Caco-2 (cell line): Measurements from ENCODE around the gene SPATA31C1. TPM values are rescaled to one million over a fixed set of nuclear protein-coding genes. Genes with fewer than 3 reads are reported as not detected.

Source experiments
- BruUV-seq: library from RNA; stranded (reverse); fragments of 400-500 nt; replicated peaks from 2 replicates; lab custom pipeline; 2021; lab: Mats Ljungman, UMichigan
- CTCF ChIA-PET: fragments of 300-600 bp; sonication (Branson Sonifier 250); formaldehyde crosslinking; loops from one replicate; lab custom pipeline; 2022; ENCODE audit warnings: antibody characterized with exemption; lab: Charles Lee
- POLR2A ChIA-PET: fragments of 300-600 bp; sonication (Branson Sonifier 250); formaldehyde crosslinking; loops from one replicate; lab custom pipeline; 2022; ENCODE audit warnings: antibody characterized with exemption; lab: Charles Lee
- DNase-seq, 2 experiments: peaks; one replicate each; pipeline versions ENCODE4 v3.0.0 to v3.0.0-alpha.2; 2020 to 2022
- H3K27me3 ChIP-seq: replicated peaks from 2 replicates; pipeline ENCODE4 v1.6.0; 2011; ENCODE audit warnings: low read length; ENCODE audit not compliant: control insufficient read depth, insufficient read depth
- H3K36me3 ChIP-seq: 2 replicates; pipeline ENCODE4 v1.5.1; 2011; ENCODE audit warnings: low read length; ENCODE audit not compliant: control insufficient read depth, insufficient read depth
- H3K4me1 ChIP-seq: fragments of 250-450 bp; sonication (Bioruptor Pico); 2 replicates; pipeline ENCODE4 v1.5.1; 2020; ENCODE audit warnings: mild to moderate bottlenecking
- H3K4me3 ChIP-seq: 2 replicates; pipeline ENCODE4 v1.5.1; 2011; ENCODE audit warnings: low read depth, mild to moderate bottlenecking, control low read depth, low read length
- H3K9me3 ChIP-seq: fragments of 250-450 bp; sonication (Bioruptor Pico); 2 replicates; pipeline ENCODE4 v1.5.1; 2020; ENCODE audit warnings: mild to moderate bottlenecking, moderate library complexity
- H3K27ac Mint-ChIP-seq: one replicate; pipeline ENCODE4 v1.8.0; 2022; ENCODE audit warnings: mixed read lengths; ENCODE audit not compliant: unreplicated experiment
- H3K27me3 Mint-ChIP-seq: one replicate; pipeline ENCODE4 v1.8.0; 2022; ENCODE audit warnings: mixed read lengths; ENCODE audit not compliant: insufficient read depth, unreplicated experiment
- H3K36me3 Mint-ChIP-seq: one replicate; pipeline ENCODE4 v1.8.0; 2022; ENCODE audit warnings: mild to moderate bottlenecking, mixed read lengths; ENCODE audit not compliant: insufficient read depth, unreplicated experiment
- H3K4me1 Mint-ChIP-seq: one replicate; pipeline ENCODE4 v1.8.0; 2022; ENCODE audit warnings: low read depth, mixed read lengths; ENCODE audit not compliant: unreplicated experiment
- H3K4me3 Mint-ChIP-seq: one replicate; pipeline ENCODE4 v1.8.0; 2022; ENCODE audit warnings: mild to moderate bottlenecking, moderate library complexity, mixed read lengths; ENCODE audit not compliant: unreplicated experiment
- H3K9me3 Mint-ChIP-seq: one replicate; pipeline ENCODE4 v1.8.0; 2022; ENCODE audit warnings: mixed read lengths; ENCODE audit not compliant: unreplicated experiment
- CTCF ChIP-seq, 2 experiments: fragments of 200-600 bp in 1 of 2; IDR thresholded peaks; 1 replicate in 1 of 2; 2 replicates in 1 of 2; pipeline versions ENCODE4 v1.5.1 to v1.8.0; 2011 to 2022; ENCODE audit warnings: antibody characterized with exemption in 1 of 2, control low read depth in 1 of 2, inconsistent platforms in 1 of 2, low read depth in 1 of 2, low read length in 1 of 2, mild to moderate bottlenecking in 1 of 2, moderate library complexity in 1 of 2; ENCODE audit not compliant: insufficient read depth in 1 of 2, severe bottlenecking in 1 of 2, unreplicated experiment in 1 of 2
- intact Hi-C: fragments of 100-400 bp; cut with micrococcal nuclease; formaldehyde crosslinking; loops from one replicate; pipeline ENCODE4 v1.10.0; 2022; ENCODE audit not compliant: unreplicated experiment
- total RNA-seq: library from RNA; stranded (reverse); gene quantifications from 2 replicates; pipeline ENCODE4 v1.2.3, GENCODE V29; 2022

Gene SPATA31C1
- total RNA-seq, 1 experiment from 2014 or later, result not detected

DNA sequence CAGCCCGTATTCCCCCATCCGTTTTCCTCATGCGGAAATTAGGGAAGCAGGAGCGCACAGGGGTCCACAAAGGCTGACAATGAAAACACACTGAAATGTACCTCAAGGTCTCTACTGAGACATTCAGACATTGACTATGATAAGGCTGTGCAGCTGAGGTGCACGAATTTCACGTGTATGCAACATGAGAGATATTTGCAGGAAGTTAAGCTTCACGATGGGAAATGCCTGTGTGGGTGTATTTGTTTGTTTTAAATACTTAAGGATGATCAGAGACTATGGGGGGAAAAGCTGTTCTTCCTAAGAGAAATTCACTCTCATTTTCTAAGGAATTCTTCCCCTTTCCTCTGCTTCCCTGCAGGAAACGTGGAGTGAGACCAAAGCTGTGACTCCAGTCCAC is 37.6 kb upstream of the SPATA31C1 start:
- Histone ChIP-seq H3K27me3 (no peaks in the 10 kb centered on the region), H3K9me3 (no peaks in the 10 kb centered on the region), H3K4me3 (no peak overlapping the region), H3K4me1 (peaks cover 2% of the 10 kb centered on the region), H3K36me3 (no peaks in the 10 kb centered on the region)
- no peak overlapping the region for H3K27ac Mint-ChIP-seq
- no peak overlapping the region for H3K4me3 Mint-ChIP-seq
- no peak for TF ChIP-seq CTCF (IDR thresholded peaks at IDR 0.05; ENCODE audit: insufficient read depth in 1 of 2, low read depth in 1 of 2, low read length in 1 of 2, severe bottlenecking in 1 of 2, unreplicated experiment in 1 of 2)
- H3K27me3 Mint-ChIP-seq, result no peaks in the 10 kb centered on the region
- no TSS peak for BruUV-seq
- intact Hi-C loops, result no loop called here
- no peaks in the 10 kb centered on the region for H3K4me1 Mint-ChIP-seq
- CTCF ChIA-PET, result no interaction called here
- DNase-seq, result no peak
- POLR2A ChIA-PET, result no interaction called here
- H3K36me3 Mint-ChIP-seq, result no peaks in the 10 kb centered on the region
- H3K9me3 Mint-ChIP-seq, result no peaks in the 10 kb centered on the region

DNA sequence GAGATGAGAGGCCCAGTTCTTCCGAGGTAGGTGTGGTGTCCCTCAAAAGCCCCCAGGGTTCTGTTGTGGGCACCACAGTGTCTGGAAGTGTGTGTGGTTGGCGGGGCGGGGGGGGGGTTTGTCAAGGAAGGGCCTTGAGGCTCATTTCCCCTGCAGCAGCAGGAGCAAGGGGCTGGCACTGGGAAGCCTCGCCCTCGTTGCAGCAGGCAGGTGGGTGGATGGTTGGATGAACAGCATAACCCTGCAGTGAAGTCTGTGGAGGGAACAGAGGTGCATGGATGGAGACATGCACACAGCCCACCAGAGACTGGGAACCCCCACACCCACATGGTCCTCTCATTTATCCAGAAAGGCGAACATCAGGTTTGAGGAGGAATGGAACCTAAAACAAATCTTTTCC is 37.1 kb upstream of the SPATA31C1 start:
- H3K4me3 Mint-ChIP-seq, result no peak overlapping the region
- no peaks in the 10 kb centered on the region for H3K36me3 Mint-ChIP-seq
- intact Hi-C loops, result no loop called here
- BruUV-seq, result no TSS peak
- no peak overlapping the region for H3K4me3 ChIP-seq
- ChIA-PET POLR2A (no interaction called here), CTCF (no interaction called here)
- H3K9me3 Mint-ChIP-seq, result no peaks in the 10 kb centered on the region
- DNase-seq, result no peak
- no peak for TF ChIP-seq CTCF (IDR thresholded peaks at IDR 0.05; ENCODE audit: insufficient read depth in 1 of 2, low read depth in 1 of 2, low read length in 1 of 2, severe bottlenecking in 1 of 2, unreplicated experiment in 1 of 2)
- H3K27me3 ChIP-seq, result no peaks in the 10 kb centered on the region
- H3K27ac Mint-ChIP-seq, result no peak overlapping the region
- H3K9me3 ChIP-seq, result no peaks in the 10 kb centered on the region
- H3K4me1 ChIP-seq, result no peaks in the 10 kb centered on the region
- no peaks in the 10 kb centered on the region for H3K27me3 Mint-ChIP-seq
- H3K36me3 ChIP-seq, result no peaks in the 10 kb centered on the region
- no peaks in the 10 kb centered on the region for H3K4me1 Mint-ChIP-seq

DNA sequence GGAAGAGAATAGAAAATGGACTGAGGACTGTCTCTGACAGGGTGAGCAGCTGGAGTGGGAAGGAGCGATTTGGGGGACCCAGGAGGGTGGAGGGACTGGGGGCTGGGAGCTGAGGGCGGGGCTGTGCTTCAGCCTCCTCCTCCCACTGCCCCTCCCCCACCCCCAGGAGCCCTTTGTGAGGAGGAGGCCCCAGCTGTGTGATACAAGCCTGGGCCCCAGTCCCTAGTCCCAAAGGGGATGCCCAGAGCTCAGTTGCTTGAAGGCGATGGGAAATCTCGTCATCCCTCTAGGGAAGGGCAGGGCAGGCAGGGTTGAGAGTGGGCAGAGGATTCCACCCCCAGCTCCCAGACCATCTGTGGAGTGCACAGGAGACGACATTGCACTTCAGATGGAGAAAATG is 35.1 kb upstream of the SPATA31C1 start, which contains the start of gene SPATA31E1:
TSS of gene SPATA31E1 (plus strand) at position 251 of the 400 bp plus-strand sequence. CDS start at position 266, 15 bp downstream.
- BruUV-seq, result no TSS peak
- Mint-ChIP-seq H3K9me3 (no peaks in the 10 kb centered on the region), H3K27me3 (no peaks in the 10 kb centered on the region), H3K27ac (no peak within 1 kb of the TSS), H3K36me3 (no peaks in the 10 kb centered on the region), H3K4me1 (no peaks in the 10 kb centered on the region), H3K4me3 (no peak within 1 kb of the TSS)
- POLR2A ChIA-PET, result no interaction called here
- no peaks in the 10 kb centered on the region for H3K9me3 ChIP-seq
- H3K4me3 ChIP-seq, result no peak within 1 kb of the TSS
- intact Hi-C loops, result no loop called here
- DNase-seq, result no peak
- TF ChIP-seq CTCF (IDR thresholded peaks at IDR 0.05; ENCODE audit: insufficient read depth in 1 of 2, low read depth in 1 of 2, low read length in 1 of 2, severe bottlenecking in 1 of 2, unreplicated experiment in 1 of 2), result no peak
- H3K27me3 ChIP-seq, result no peaks in the 10 kb centered on the region
- no peaks in the 10 kb centered on the region for H3K4me1 ChIP-seq
- no peaks in the 10 kb centered on the region for H3K36me3 ChIP-seq
- CTCF ChIA-PET, result interaction anchor here (0.6 kb wide), 1 partner anchor 56 kb away, joined by 3 read pairs; no protein-coding TSS in a partner anchor
